WTC11 (cell line): ENCODE measurements around the gene GALK2. TPM values are rescaled to one million over a fixed set of nuclear protein-coding genes. Genes with fewer than 3 reads are reported as not detected.

ENCODE experiments used
- ATAC-seq: fragments of 200-7000 bp; cut with Tn5 transposase; 2 replicates; pipeline ENCODE4 v1.10.0; 2021; ENCODE audit warnings: mild to moderate bottlenecking, moderate library complexity
- CTCF ChIA-PET: fragments of 300-600 bp; sonication (Branson Sonifier 250); formaldehyde crosslinking; loops from one replicate; lab custom pipeline; 2021; ENCODE audit warnings: antibody characterized with exemption; lab: Charles Lee
- POLR2A ChIA-PET: fragments of 350-600 bp; sonication (Branson Sonifier 250); formaldehyde crosslinking; loops from one replicate; lab custom pipeline; 2021; ENCODE audit warnings: antibody characterized with exemption; lab: Charles Lee
- DNase-seq: peaks from one replicate; pipeline ENCODE4 v3.0.0; 2021; ENCODE audit warnings: low spot score
- H3K27ac Mint-ChIP-seq: 2 replicates; pipeline ENCODE4 v1.8.0; 2021; ENCODE audit warnings: mixed read lengths
- H3K27me3 Mint-ChIP-seq: 2 replicates; pipeline ENCODE4 v1.8.0; 2021; ENCODE audit warnings: low read depth, mild to moderate bottlenecking, moderate library complexity, mixed read lengths
- H3K36me3 Mint-ChIP-seq: 2 replicates; pipeline ENCODE4 v1.8.0; 2021; ENCODE audit warnings: mixed read lengths
- H3K4me1 Mint-ChIP-seq: 2 replicates; pipeline ENCODE4 v1.8.0; 2022; ENCODE audit warnings: mixed read lengths
- H3K4me3 Mint-ChIP-seq: 2 replicates; pipeline ENCODE4 v1.8.0; 2021; ENCODE audit warnings: mild to moderate bottlenecking, moderate library complexity, mixed read lengths
- H3K9me3 Mint-ChIP-seq: 2 replicates; pipeline ENCODE4 v1.8.0; 2021; ENCODE audit warnings: mixed read lengths
- ARID4B ChIP-seq: sonication (generic); formaldehyde crosslinking; IDR thresholded peaks from 2 replicates; pipeline ENCODE4 v1.8.0; 2023; ENCODE audit warnings: missing genetic modification reagents, mild to moderate bottlenecking, borderline replicate concordance
- ATF3 ChIP-seq: sonication (generic); formaldehyde crosslinking; conservative IDR thresholded peaks from 2 replicates; pipeline ENCODE4 v1.8.1; 2022; ENCODE audit warnings: mild to moderate bottlenecking, missing genetic modification reagents
- CDX4 ChIP-seq: fragments of 250-450 bp; sonication (Bioruptor Pico); IDR thresholded peaks from 2 replicates; pipeline ENCODE4 v1.9.0; 2021; ENCODE audit warnings: moderate library complexity, mild to moderate bottlenecking, inconsistent platforms, borderline replicate concordance
- ESRRA ChIP-seq: sonication (generic); formaldehyde crosslinking; IDR thresholded peaks from 2 replicates; pipeline ENCODE4 v1.8.1; 2022; ENCODE audit warnings: mild to moderate bottlenecking, missing genetic modification reagents, borderline replicate concordance
- FOXP1 ChIP-seq: sonication (generic); formaldehyde crosslinking; IDR thresholded peaks from 2 replicates; pipeline ENCODE4 v1.8.0; 2022; ENCODE audit warnings: missing genetic modification reagents, mild to moderate bottlenecking, moderate library complexity, borderline replicate concordance
- GABPB1 ChIP-seq: sonication (generic); formaldehyde crosslinking; IDR thresholded peaks from 2 replicates; pipeline ENCODE4 v1.8.1; 2023; ENCODE audit warnings: mild to moderate bottlenecking, missing genetic modification reagents
- GTF2I ChIP-seq: fragments of 250-450 bp; sonication (Bioruptor Pico); conservative IDR thresholded peaks from 2 replicates; pipeline ENCODE4 v1.4.0; 2021; ENCODE audit warnings: mild to moderate bottlenecking
- HMGA2 ChIP-seq: fragments of 250-450 bp; sonication (Bioruptor Pico); IDR thresholded peaks from 2 replicates; pipeline ENCODE4 v1.4.0; 2021; ENCODE audit warnings: mild to moderate bottlenecking, moderate library complexity
- HMGXB4 ChIP-seq: sonication (generic); formaldehyde crosslinking; IDR thresholded peaks from 2 replicates; pipeline ENCODE4 v1.8.1; 2023; ENCODE audit warnings: mild to moderate bottlenecking, moderate library complexity, missing genetic modification reagents
- MAX ChIP-seq: sonication (generic); formaldehyde crosslinking; IDR thresholded peaks from 2 replicates; pipeline ENCODE4 v1.8.0; 2022; ENCODE audit warnings: mild to moderate bottlenecking, missing genetic modification reagents
- NFYB ChIP-seq: sonication (generic); formaldehyde crosslinking; conservative IDR thresholded peaks from 2 replicates; pipeline ENCODE4 v1.8.0; 2022; ENCODE audit warnings: low read depth, missing genetic modification reagents
- NR3C1 ChIP-seq: sonication (generic); formaldehyde crosslinking; conservative IDR thresholded peaks from 2 replicates; pipeline ENCODE4 v1.8.1; 2023; ENCODE audit warnings: low read depth, mild to moderate bottlenecking, missing genetic modification reagents
- RORB ChIP-seq: fragments of 250-450 bp; sonication (Bioruptor Pico); IDR thresholded peaks from 2 replicates; pipeline ENCODE4 v1.9.0; 2021; ENCODE audit warnings: mild to moderate bottlenecking
- SP1 ChIP-seq: sonication (generic); formaldehyde crosslinking; conservative IDR thresholded peaks from 2 replicates; pipeline ENCODE4 v1.8.1; 2022; ENCODE audit warnings: missing genetic modification reagents
- TCF7 ChIP-seq: sonication (generic); formaldehyde crosslinking; IDR thresholded peaks from 2 replicates; pipeline ENCODE4 v1.8.0; 2022; ENCODE audit warnings: mild to moderate bottlenecking, low read depth, missing genetic modification reagents, moderate library complexity
- TEAD1 ChIP-seq: sonication (generic); formaldehyde crosslinking; IDR thresholded peaks from 2 replicates; pipeline ENCODE4 v1.8.0; 2022; ENCODE audit warnings: mild to moderate bottlenecking, missing genetic modification reagents
- ZNF138 ChIP-seq: sonication (generic); formaldehyde crosslinking; conservative IDR thresholded peaks from 2 replicates; pipeline ENCODE4 v1.8.1; 2022; ENCODE audit warnings: mild to moderate bottlenecking, moderate library complexity, missing genetic modification reagents
- ZNF219 ChIP-seq: sonication (generic); formaldehyde crosslinking; IDR thresholded peaks from 2 replicates; pipeline ENCODE4 v1.8.0; 2023; ENCODE audit warnings: missing genetic modification reagents, mild to moderate bottlenecking, borderline replicate concordance
- ZNF232 ChIP-seq: sonication (generic); formaldehyde crosslinking; IDR thresholded peaks from 2 replicates; pipeline ENCODE4 v1.8.0; 2022; ENCODE audit warnings: mild to moderate bottlenecking, missing genetic modification reagents
- ZNF512 ChIP-seq: sonication (generic); formaldehyde crosslinking; IDR thresholded peaks from 2 replicates; pipeline ENCODE4 v1.8.1; 2022; ENCODE audit warnings: missing genetic modification reagents, borderline replicate concordance
- ZNF671 ChIP-seq: fragments of 250-450 bp; sonication (Bioruptor Pico); IDR thresholded peaks from 2 replicates; pipeline ENCODE4 v1.8.0; 2021; ENCODE audit warnings: mild to moderate bottlenecking
- total RNA-seq: library from RNA; stranded (reverse); gene quantifications from 3 replicates; pipeline ENCODE4 v1.2.3, GENCODE V29; 2021

Gene GALK2
- total RNA-seq, 1 experiment from 2014 or later = 16.9 TPM

- H3K36me3 Mint-ChIP-seq = peaks cover 44% of the 10 kb centered on the region
- no peak overlapping the region for H3K27ac Mint-ChIP-seq
These were observed 35.2 kb upstream of the GALK2 start for GRCh38 chr15:49134683-49135341.

GRCh38 chr15:49135342-49135857 lies 34.6 kb upstream of the GALK2 start:
- no peak overlapping the region for H3K4me3 Mint-ChIP-seq
- H3K27me3 Mint-ChIP-seq = no peaks in the 10 kb centered on the region
- no peaks in the 10 kb centered on the region for H3K9me3 Mint-ChIP-seq
- TF ChIP-seq GTF2I (CRISPR knock-in tag) (no peak), ZNF512 (no peak), ARID4B (CRISPR knock-in tag) (no peak), RORB (CRISPR knock-in tag) (no peak), FOXP1 (CRISPR knock-in tag) (no peak), CDX4 (no peak)
- ChIA-PET POLR2A (no interaction called here), CTCF (no interaction called here)
- peaks cover 41% of the 10 kb centered on the region for H3K36me3 Mint-ChIP-seq
- H3K27ac Mint-ChIP-seq = no peak overlapping the region
- ATAC-seq (no peak), DNase-seq (no peak)
- no peaks in the 10 kb centered on the region for H3K4me1 Mint-ChIP-seq

More at GRCh38 chr15:49134683-49135341, 35.2 kb upstream of the GALK2 start:
- no peaks in the 10 kb centered on the region for H3K9me3 Mint-ChIP-seq
- no peak for ATAC-seq
- H3K27me3 Mint-ChIP-seq = no peaks in the 10 kb centered on the region
- no peaks in the 10 kb centered on the region for H3K4me1 Mint-ChIP-seq
- POLR2A ChIA-PET = no interaction called here
- no peak for DNase-seq
- H3K4me3 Mint-ChIP-seq = no peak overlapping the region
- CTCF ChIA-PET = no interaction called here
- no peak for TF ChIP-seq ZNF512
- TF ChIP-seq FOXP1 (CRISPR knock-in tag) = no peak
- TF ChIP-seq HMGA2 (CRISPR knock-in tag) = no peak
- no peak for TF ChIP-seq ZNF219 (CRISPR knock-in tag)
- TF ChIP-seq NR3C1 (CRISPR knock-in tag) = no peak

GRCh38 chr15:49135911-49136310 lies 34.1 kb upstream of the GALK2 start:
- ChIA-PET CTCF (no interaction called here), POLR2A (no interaction called here)
- Mint-ChIP-seq H3K27me3 (no peaks in the 10 kb centered on the region), H3K9me3 (no peaks in the 10 kb centered on the region), H3K4me1 (no peaks in the 10 kb centered on the region), H3K4me3 (no peak overlapping the region), H3K27ac (no peak overlapping the region), H3K36me3 (peaks cover 43% of the 10 kb centered on the region)
- ATAC-seq (no peak), DNase-seq (no peak)
- no peak for TF ChIP-seq ATF3
- TF ChIP-seq ZNF232 (CRISPR knock-in tag) = no peak
- TF ChIP-seq ZNF138 (CRISPR knock-in tag) = no peak
- no peak for TF ChIP-seq TEAD1 (CRISPR knock-in tag)
- TF ChIP-seq TCF7 (CRISPR knock-in tag) = no peak
- no peak for TF ChIP-seq GABPB1 (CRISPR knock-in tag)
- TF ChIP-seq ESRRA = no peak
- no peak for TF ChIP-seq MAX
- TF ChIP-seq NFYB (CRISPR knock-in tag) = no peak
- TF ChIP-seq SP1 (CRISPR knock-in tag) = no peak
- TF ChIP-seq FOXP1 (CRISPR knock-in tag) = no peak
- TF ChIP-seq HMGXB4 (CRISPR knock-in tag) = no peak
- no peak for TF ChIP-seq ZNF671 (CRISPR knock-in tag)
